ENCODE data around the gene LRRN4.

GRCh38 chr20:6070829-6071695 is 17.2 kb upstream of the LRRN4 start:
- TF ChIP-seq CTCF (IDR thresholded peaks at IDR 0.05), result no peak
- no peak for TF ChIP-seq POLR2A (IDR thresholded peaks at IDR 0.05)

Measured in testis (tissue), 2 donors.